Left renal pelvis (tissue), 4 donors: ENCODE data around the gene SIGLEC14. TPM values are rescaled to one million over a fixed set of nuclear protein-coding genes. Genes with fewer than 3 reads are reported as not detected.
"Not testable (repeated sequence)": the region's sequence is repeated elsewhere in the genome, so short reads cannot be mapped to it uniquely, and the experiment has no call there.

ENCODE experiments used
- DNase-seq, 4 donors: peaks; one replicate each; pipeline ENCODE4 v3.0.0-alpha.2; 2013; ENCODE audit warnings: low read depth in 4 of 4, low spot score in 3 of 4
- polyA plus RNA-seq, 4 donors: library from polyadenylated mRNA; unstranded; fragments of 120-200 nt; gene quantifications; one replicate each; pipeline ENCODE4 v1.2.1, GENCODE V29; 2013; ENCODE audit not compliant: insufficient read length in 4 of 4

SIGLEC14 gene
- 1 to 10 TPM in 2 of 4 donors, under 1 TPM in 2; 0.15 to 1.5 (median 0.91) TPM for polyA plus RNA-seq

DNA sequence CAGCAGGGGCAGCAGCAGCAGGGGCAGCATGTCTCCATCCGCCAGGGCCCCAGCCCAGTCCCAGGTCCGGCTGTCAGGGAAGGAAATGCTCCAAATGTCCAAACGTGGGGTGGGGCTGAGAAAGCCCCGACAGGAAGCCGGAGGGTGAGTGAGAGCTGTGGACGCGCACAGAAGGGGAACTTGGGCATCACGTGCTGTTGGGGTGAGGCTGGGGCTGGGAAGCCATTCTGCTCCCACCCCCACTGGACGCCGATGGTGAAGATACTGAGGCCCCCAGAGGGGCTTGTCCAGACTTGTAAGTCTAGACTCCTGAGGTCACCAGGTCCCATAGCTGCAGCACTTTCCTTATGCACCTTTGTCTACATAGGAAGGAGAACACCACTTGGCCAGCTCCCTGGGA is at the start of gene SIGLEC14:
TSS of gene SIGLEC14 (minus strand) at position 96 of the 400 bp plus-strand sequence. CDS start at position 30, 66 bp downstream.
- DNase-seq, result not testable (repeated sequence)

DNA sequence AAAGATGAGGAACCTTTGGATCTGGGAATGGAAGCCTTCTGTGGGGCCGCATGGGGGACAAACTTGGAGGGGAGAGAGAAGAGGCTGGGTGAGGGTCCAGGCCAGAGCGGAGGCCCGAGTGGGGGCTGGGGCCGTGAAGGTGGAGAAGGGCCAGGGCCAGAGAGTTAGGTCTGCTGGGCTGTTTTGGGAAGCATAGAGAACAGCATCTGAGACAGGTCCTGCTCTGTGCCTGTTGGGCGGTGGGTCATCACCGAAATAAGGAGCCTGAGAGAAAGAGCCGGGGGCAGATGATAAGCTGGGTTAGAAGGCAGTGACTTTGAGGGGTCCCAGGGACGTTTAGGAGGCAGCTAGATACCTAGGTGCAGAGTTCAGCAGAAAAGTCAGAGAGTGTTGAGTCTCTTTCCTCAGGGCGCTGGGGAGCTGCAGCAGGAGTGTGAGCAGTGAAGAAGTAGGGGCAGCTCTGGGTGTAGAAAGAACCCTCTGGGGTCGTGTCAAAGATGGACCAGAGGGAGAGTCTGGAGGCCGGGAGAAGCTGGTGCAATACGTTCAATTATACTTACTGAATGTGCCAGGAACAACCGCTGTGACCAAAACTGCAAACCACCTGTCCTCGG is 49.2 kb upstream of the SIGLEC14 start:
- no peak for DNase-seq

GRCh38 chr19:51695088-51695487 is 48.5 kb upstream of the SIGLEC14 start:
- DNase-seq, result no peak

- no peak for DNase-seq
These were observed 47.9 kb upstream of the SIGLEC14 start for GRCh38 chr19:51694318-51695085.

- DNase-seq, result no peak
These were observed 47.2 kb upstream of the SIGLEC14 start for GRCh38 chr19:51693819-51694218.

- no peak for DNase-seq
These were observed 46.6 kb upstream of the SIGLEC14 start, which contains the start of gene SPACA6 for GRCh38 chr19:51693260-51693659. Gene SPACA6 (plus strand): TSS chr19:51693330. CDS start chr19:51693527, 197 bp downstream.

DNA sequence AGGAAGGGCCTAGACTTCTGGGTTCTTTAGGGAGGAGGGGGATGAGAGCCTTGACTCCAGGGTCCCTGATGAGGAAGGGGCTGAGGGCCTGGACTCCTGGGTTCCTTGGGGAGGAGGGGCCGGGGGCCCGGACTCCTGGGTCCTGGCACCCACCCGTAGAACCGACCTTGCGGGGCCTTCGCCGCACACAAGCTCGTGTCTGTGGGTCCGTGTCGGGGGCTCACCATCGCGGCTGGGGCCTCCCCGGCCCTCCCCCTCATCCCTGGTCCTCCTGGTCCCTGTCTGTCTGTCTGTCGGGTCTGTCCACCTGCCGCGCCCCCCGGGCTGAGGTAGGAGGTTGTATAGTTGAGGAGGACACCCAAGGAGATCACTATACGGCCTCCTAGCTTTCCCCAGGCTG is 45.8 kb upstream of the SIGLEC14 start:
- no peak for DNase-seq

- DNase-seq, result no peak
These were observed 45.2 kb upstream of the SIGLEC14 start for GRCh38 chr19:51691584-51692428.

DNA sequence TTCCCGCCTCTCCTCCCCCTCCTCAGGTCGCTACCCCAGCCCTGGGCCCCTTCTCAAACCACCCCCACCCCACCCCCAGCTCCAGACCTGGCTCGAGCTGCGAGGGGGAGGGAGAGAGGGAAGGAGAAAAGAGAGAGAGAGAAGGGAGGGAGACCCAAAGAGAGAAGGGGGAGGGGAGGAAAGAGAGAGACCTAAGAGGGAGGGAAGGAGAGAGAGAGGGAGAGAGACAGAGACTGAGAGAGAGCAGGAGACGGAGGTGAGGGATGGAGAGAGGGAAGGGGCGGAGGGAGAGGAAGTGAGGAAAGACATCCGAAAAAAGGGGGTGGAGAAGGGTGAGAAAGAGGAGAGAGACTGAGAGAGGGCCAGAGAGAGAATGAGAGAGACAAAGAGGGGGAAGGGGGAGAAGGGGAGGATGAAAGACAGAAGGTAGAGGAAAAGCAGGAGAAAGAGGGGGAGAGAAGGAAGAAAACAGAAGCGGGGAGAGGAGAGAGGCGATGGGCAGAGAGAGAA is 44.5 kb upstream of the SIGLEC14 start:
- DNase-seq, result no peak

DNA sequence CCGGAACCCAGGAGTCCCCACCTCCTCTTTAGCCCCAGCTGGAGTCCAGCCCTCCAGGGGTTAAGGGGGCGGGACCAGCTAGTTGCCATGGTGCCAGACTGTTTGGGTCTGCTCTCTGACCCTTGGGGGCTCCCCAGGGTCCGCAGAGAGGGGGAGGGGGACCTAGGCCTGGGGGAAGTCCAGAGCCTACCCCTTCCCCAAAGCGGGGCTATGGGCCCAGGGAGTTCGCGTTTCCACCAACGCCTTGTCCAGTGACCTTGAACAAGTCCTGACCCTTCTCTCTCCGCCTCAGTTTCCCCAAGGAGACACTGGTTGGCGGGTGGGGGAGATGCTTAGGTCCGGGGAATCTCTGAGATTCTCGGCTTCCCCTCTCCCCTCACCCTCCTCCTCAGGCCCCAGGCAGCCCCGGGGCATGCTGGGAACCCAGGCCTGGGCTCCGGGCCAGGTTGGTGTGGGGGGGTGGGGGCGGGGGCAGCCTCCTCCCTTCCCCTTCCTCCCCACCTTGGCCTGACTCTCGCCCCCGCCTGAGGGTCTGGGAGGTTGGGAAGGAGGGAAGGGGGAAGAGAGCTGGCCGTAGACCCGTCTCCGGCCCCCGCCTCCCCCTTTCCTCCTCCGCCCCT is 43.9 kb upstream of the SIGLEC14 start:
- peak; percentile 77 to 86 (median 82) for DNase-seq

GRCh38 chr19:51689751-51690453 is 43.3 kb upstream of the SIGLEC14 start:
- DNase-seq, result peak in 3 of 4 donors; percentile 55 to 69 (median 63)

DNA sequence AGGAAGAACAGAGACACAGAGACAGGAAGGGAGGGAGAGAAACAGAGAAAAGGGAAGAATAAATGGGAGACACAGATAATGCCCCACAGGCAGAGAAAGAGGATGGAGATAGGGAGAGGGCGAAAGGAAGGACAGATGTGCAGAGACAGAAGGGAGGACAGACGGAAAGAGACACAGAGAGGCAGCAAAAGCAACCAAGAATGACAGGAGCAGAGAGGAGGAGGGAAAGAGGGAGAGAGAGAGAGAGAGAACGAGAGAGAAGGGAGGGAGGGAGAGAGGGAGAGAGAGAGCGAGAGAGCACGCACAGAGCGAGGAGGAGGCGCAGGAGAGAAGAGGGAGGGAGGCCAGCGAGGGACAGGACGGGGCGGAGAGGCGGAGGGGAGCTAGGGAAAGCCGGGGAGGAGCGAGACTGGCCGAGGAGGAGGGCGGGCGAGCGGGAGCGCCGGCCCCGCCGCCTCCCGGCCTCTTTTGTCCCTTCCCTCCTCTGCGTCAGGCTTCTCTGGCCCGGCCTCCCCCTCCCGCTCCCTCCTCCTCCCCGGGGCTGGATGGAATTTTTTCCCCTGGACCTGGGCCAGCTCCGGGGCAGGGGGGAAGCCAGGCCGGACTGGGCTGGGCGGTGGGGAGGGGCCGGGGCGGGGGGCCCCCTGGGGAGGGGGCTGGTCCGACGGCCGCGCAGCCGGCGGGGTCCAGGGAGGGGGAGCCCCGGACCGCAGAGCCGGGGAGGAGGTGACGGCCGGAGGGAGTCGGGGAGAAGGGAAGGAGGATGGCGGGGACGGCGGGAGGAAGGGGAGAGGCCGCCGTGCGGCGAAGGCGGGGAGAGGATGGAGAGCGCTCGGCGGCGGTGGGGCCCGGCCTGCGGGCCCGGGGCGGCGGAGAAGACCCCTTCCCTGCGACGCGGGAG is 42.3 kb upstream of the SIGLEC14 start:
- DNase-seq, result peak; percentile 87 to 97 (median 94)

- peak in 3 of 4 donors; percentile 27 to 46 (median 41) for DNase-seq
These were observed 41.4 kb upstream of the SIGLEC14 start for GRCh38 chr19:51687791-51688670.

- no peak for DNase-seq
These were observed 39.5 kb upstream of the SIGLEC14 start for GRCh38 chr19:51686171-51686570.

- peak in 1 of 4 donors; percentile 26 for DNase-seq
These were observed 34.8 kb upstream of the SIGLEC14 start for GRCh38 chr19:51681286-51681941.

- DNase-seq, result no peak
These were observed 33.8 kb upstream of the SIGLEC14 start for GRCh38 chr19:51680474-51680873.

- DNase-seq, result no peak
These were observed 30.0 kb upstream of the SIGLEC14 start for GRCh38 chr19:51676566-51677083.
